GM08714 (cell line): Measurements from ENCODE around the gene NRCAM.

Experiments
- H3K4me3 ChIP-seq: fragments of 200-500 bp; sonication (Bioruptor generic); 2 replicates; pipeline ENCODE4 v1.5.1; 2014; ENCODE audit warnings: mild to moderate bottlenecking, low read length, inconsistent platforms
- ZNF274 ChIP-seq: IDR thresholded peaks from 2 replicates; pipeline ENCODE4 v1.6.1; 2012; ENCODE audit warnings: mild to moderate bottlenecking, low read depth, low read length

NRCAM gene

GRCh38 chr7:108248418-108248817 is 207.8 kb downstream of the NRCAM start:
- no peak for TF ChIP-seq ZNF274
- H3K4me3 ChIP-seq = no peak overlapping the region

DNA sequence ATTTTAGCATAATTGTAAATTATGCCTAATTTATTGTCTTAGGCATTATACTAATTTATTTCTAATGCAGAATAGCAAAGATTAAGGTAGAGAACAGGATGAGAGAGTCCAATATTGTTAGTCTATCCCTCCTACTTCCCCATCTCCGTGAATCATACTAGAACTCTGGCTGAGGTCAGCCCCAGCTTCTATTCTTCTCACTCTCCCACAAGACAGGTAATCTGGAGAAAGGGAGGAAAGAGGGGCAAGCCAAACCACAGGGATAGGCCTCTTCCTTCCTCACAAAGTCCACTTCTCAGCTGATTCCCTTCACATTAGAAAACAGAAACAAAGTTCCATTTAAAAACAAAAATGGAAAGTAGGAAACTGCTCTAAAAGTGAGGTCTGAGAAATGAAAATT is 208.6 kb downstream of the NRCAM start:
- no peak for TF ChIP-seq ZNF274
- H3K4me3 ChIP-seq = no peak overlapping the region

DNA sequence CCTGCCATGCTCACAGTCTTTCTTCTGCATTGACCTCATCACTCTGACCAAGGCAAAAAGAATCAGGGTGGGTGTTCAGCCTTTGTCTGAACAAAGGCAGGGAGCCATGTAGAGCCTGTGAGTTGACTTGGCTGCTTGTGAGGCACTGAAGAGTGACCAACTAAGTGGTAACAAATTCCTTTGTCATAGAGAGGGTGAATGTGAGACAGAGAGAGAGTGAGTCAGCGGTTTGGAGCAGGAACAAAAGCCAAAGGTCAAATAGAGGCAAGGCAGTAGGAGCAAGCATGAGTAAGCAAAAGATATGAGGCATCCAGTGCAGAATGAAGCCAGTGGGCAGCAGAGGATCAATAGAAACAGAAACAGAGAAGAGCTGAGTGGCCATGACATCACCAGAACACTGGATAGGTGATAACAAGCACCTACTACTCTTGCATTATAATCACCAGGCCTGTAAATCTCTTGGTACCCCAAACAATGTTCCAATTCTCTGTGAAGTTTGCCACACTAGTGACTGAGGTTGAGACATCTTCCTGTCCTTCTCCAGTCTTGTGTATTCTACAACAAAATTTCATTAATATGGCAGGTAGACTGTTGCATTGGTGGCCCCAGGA is 209.9 kb downstream of the NRCAM start:
- no peak overlapping the region for H3K4me3 ChIP-seq

GRCh38 chr7:108245523-108246226 is 210.6 kb downstream of the NRCAM start:
- no peak overlapping the region for H3K4me3 ChIP-seq
- no peak for TF ChIP-seq ZNF274

More for the DNA sequence above, 209.9 kb downstream of the NRCAM start:
- no peak for TF ChIP-seq ZNF274

DNA sequence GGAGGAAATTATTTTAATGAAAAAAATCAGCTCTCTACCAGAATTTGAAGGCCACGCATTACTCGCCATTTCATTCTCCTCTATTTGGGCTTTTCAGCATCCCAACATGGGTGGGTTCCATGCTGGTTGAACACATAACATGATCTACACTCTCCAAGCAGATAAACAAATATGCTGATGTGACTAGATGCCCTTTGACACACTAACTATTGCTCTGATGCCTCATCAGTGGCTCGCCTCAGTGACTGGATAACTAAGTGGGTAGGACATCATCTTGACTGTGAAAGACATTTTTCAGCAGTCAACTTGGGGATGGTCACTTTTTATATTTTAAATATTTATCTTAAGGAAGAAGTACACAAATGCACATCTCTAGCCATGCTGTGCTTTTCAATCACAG is 212.1 kb downstream of the NRCAM start:
- TF ChIP-seq ZNF274 = no peak
- H3K4me3 ChIP-seq = no peak overlapping the region

GRCh38 chr7:108239501-108240225 is 216.6 kb downstream of the NRCAM start:
- no peak for TF ChIP-seq ZNF274
- no peak overlapping the region for H3K4me3 ChIP-seq

DNA sequence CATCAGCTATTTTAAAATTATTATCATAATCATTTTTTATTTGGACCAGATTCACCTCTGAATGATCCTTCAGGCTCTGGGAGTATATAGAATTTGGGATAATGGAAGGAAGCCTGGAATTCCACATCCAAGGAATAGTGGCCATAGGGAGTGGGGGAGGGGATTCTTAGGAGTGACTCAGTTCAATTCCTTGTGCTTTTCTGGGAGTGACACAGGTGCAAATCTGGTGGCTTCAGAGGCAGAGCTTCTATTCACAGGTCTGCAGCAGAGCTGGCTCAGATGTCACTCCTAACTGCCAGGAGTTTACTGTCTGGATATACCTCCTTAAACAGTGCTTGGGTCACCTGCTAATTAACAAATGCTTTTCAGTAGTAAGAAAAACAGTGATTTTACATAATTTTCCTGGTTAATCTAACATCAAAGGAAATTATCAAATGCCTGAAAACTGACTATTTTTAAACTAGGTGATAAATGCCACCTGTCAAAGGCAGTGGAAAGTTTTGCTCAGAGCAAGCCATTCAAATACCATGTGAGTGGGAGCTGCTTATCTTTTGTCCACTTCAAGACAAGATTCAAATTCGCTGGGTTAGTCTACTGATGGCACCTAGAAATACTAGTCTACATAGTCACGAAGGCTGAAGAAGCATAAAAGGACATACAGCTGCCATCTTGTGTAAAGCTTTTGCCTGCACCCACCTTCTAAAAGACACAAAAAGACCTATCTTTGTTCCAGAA is 219.4 kb downstream of the NRCAM start:
- H3K4me3 ChIP-seq = no peak overlapping the region
- TF ChIP-seq ZNF274 = no peak

DNA sequence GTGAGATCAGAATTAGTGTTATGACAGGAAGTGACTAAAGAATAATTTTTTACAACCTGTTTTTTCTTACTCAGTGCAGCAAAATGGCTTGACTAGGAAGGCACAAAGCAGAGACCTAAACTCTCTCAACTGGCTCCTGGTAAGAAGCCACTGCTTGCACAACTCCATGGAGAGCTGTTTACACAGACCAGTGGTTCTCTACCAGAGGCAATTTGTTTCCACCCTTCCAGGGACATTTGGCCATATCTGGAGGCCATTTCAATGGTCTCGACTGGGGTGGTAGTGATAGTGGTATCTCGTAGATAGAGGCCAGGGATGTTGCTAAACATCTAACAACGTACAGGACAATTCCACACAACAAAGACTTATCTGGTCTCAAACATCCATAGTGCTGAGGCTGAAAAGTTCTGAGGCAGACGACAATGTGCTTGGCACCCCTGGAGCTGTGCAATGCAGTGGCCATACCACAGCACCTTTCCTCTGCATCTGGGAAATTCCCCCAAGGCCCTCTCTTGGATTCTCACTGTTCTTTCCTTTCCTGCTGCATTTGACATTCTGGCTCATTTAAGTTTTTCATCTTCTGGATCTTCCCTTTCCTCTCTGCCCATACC is 220.7 kb downstream of the NRCAM start:
- H3K4me3 ChIP-seq = no peak overlapping the region
- TF ChIP-seq ZNF274 = no peak

- H3K4me3 ChIP-seq = no peak overlapping the region
- TF ChIP-seq ZNF274 = no peak
Measured at GRCh38 chr7:108234971-108235450, 221.2 kb downstream of the NRCAM start.

DNA sequence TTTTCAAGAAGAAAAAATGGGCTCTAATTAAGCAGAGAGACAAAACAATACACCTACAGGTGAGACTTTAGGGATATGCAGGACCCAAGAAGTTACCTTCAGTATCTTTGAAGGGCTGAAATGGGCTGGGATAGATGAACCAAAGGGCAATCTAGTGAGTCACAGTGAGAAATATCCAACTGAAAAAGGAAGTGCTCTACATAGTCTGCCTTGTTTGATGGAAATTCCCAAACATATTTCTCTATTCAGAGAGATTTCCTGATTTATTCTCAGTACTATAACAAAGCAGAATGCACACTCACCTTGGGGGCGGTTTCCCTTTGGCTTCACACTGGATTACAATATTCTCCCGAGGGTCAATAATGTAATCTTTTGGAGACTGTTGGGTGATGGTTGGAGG is 222.0 kb downstream of the NRCAM start:
- TF ChIP-seq ZNF274 = no peak
- H3K4me3 ChIP-seq = no peak overlapping the region

- no peak overlapping the region for H3K4me3 ChIP-seq
- TF ChIP-seq ZNF274 = no peak
Measured at GRCh38 chr7:108232076-108232475, 224.2 kb downstream of the NRCAM start.

GRCh38 chr7:108231221-108231620 is 225.0 kb downstream of the NRCAM start:
- H3K4me3 ChIP-seq = no peak overlapping the region
- no peak for TF ChIP-seq ZNF274

DNA sequence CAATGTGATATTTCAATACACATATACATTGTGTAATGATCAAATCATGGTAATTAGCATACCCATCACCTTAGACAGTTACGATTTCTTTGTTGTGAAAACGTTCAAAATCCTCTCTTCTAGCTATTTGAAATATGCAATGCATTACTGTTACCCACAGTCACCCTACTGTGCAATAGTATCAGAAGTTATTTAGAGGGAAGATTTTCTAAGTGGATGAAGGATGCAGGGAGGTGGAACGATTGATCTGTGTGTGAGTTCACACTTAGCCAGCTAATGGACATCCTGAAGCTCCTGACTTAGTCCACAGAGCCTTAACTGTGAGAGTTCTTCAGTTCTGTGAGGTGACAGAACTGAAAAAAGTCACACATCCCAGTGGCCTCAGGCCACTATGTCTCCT is 228.9 kb downstream of the NRCAM start:
- no peak overlapping the region for H3K4me3 ChIP-seq
- no peak for TF ChIP-seq ZNF274

GRCh38 chr7:108226816-108227299 is 229.4 kb downstream of the NRCAM start:
- no peak for TF ChIP-seq ZNF274
- no peak overlapping the region for H3K4me3 ChIP-seq
